GM12878 (cell line): ENCODE data around the gene STAMBP. TPM values are rescaled to one million over a fixed set of nuclear protein-coding genes. Genes with fewer than 3 reads are reported as not detected.
A peak's percentile ranks its signal among the peaks of the same experiment; 100 is the strongest.

Experiments used
- NBN ChIP-seq: fragments of 450-650 bp; IDR thresholded peaks from 2 replicates; pipeline ENCODE4 v1.6.1; 2016
- PAX5 ChIP-seq: IDR thresholded peaks from 2 replicates; pipeline ENCODE4 v1.6.1; 2011; ENCODE audit warnings: low read depth, low read length, borderline replicate concordance
- RAD21 ChIP-seq: IDR thresholded peaks from 2 replicates; pipeline ENCODE4 v1.6.1; 2011; ENCODE audit warnings: mild to moderate bottlenecking, low read depth, low read length, moderate library complexity; ENCODE audit not compliant: insufficient read depth
- SMC3 ChIP-seq: IDR thresholded peaks from 2 replicates; pipeline ENCODE4 v1.6.1; 2011; ENCODE audit warnings: low read length, improper control_type of control experiment, borderline replicate concordance
- USF1 ChIP-seq: IDR thresholded peaks from 2 replicates; pipeline ENCODE4 v1.6.1; 2011; ENCODE audit warnings: borderline replicate concordance, low read depth, mild to moderate bottlenecking, moderate library complexity, mixed read lengths, low read length; ENCODE audit not compliant: insufficient read depth; ENCODE audit errors: extremely low read length
- polyA plus RNA-seq, 11 experiments: library from polyadenylated mRNA; depleted of rRNA in 4 of 11; unstranded in 6 of 11; stranded (reverse) in 5 of 11; fragments of >200 nt; fragmentation: Nextera tagmentation in 4 of 11; fragmentation: Illumina TruSeq in 1 of 11; extraction: Ambion mirVana in 4 of 11; extraction: Trizol in 1 of 11; gene quantifications; 1 replicate in 1 of 11; 2 replicates in 10 of 11; pipeline versions ENCODE4 v1.2.1 to v1.2.3, GENCODE V29; 2011 to 2016; ENCODE audit warnings: inconsistent platforms in 2 of 11, missing spikeins in 2 of 11, low read depth in 1 of 11
- total RNA-seq, 4 experiments: library from RNA; depleted of rRNA in 3 of 4; stranded (reverse); fragments of >200 nt in 3 of 4; fragmentation: Illumina TruSeq in 1 of 4; extraction: Trizol in 1 of 4; gene quantifications; 2 replicates each; pipeline versions ENCODE4 v1.2.1 to v1.2.3, GENCODE V29; 2013 to 2021
- TF ChIP-seq, protein P1 (sequence below): fragments of 450-650 bp; IDR thresholded peaks from 2 replicates; pipeline ENCODE4 v1.6.1; 2016; ENCODE audit warnings: mild to moderate bottlenecking
- TF ChIP-seq, protein P2 (sequence below): IDR thresholded peaks from 2 replicates; pipeline ENCODE4 v1.6.1; 2012; ENCODE audit warnings: improper control_type of control experiment, low read depth, low read length; ENCODE audit not compliant: insufficient replicate concordance
- TF ChIP-seq, protein P3 (sequence below): IDR thresholded peaks from 2 replicates; pipeline ENCODE4 v1.6.1; 2012; ENCODE audit warnings: mild to moderate bottlenecking, low read depth, low read length
- TF ChIP-seq, protein P4 (sequence below): IDR thresholded peaks from 2 replicates; pipeline ENCODE4 v1.6.1; 2011; ENCODE audit warnings: low read depth, mild to moderate bottlenecking, low read length, moderate library complexity, borderline replicate concordance; ENCODE audit errors: extremely low read depth

The STAMBP gene
- total and polyA plus RNA-seq, 10 of the 15 experiments (the other 5 are each of a cell fraction or from before 2014, with no cell fraction given): 38.9 to 84.1 (median 69.7) TPM

GRCh38 chr2:73907840-73908452 is 79.2 kb downstream of the STAMBP start (continued):
- TF ChIP-seq RAD21 (peak; percentile 83), PAX5 (no peak), SMC3 (peak; percentile 84), NBN (no peak), USF1 (peak; percentile 70)
- TF ChIP-seq, protein P1, sequence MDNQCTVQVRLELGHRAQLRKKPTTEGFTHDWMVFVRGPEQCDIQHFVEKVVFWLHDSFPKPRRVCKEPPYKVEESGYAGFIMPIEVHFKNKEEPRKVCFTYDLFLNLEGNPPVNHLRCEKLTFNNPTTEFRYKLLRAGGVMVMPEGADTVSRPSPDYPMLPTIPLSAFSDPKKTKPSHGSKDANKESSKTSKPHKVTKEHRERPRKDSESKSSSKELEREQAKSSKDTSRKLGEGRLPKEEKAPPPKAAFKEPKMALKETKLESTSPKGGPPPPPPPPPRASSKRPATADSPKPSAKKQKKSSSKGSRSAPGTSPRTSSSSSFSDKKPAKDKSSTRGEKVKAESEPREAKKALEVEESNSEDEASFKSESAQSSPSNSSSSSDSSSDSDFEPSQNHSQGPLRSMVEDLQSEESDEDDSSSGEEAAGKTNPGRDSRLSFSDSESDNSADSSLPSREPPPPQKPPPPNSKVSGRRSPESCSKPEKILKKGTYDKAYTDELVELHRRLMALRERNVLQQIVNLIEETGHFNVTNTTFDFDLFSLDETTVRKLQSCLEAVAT: no peak
- TF ChIP-seq, protein P2, sequence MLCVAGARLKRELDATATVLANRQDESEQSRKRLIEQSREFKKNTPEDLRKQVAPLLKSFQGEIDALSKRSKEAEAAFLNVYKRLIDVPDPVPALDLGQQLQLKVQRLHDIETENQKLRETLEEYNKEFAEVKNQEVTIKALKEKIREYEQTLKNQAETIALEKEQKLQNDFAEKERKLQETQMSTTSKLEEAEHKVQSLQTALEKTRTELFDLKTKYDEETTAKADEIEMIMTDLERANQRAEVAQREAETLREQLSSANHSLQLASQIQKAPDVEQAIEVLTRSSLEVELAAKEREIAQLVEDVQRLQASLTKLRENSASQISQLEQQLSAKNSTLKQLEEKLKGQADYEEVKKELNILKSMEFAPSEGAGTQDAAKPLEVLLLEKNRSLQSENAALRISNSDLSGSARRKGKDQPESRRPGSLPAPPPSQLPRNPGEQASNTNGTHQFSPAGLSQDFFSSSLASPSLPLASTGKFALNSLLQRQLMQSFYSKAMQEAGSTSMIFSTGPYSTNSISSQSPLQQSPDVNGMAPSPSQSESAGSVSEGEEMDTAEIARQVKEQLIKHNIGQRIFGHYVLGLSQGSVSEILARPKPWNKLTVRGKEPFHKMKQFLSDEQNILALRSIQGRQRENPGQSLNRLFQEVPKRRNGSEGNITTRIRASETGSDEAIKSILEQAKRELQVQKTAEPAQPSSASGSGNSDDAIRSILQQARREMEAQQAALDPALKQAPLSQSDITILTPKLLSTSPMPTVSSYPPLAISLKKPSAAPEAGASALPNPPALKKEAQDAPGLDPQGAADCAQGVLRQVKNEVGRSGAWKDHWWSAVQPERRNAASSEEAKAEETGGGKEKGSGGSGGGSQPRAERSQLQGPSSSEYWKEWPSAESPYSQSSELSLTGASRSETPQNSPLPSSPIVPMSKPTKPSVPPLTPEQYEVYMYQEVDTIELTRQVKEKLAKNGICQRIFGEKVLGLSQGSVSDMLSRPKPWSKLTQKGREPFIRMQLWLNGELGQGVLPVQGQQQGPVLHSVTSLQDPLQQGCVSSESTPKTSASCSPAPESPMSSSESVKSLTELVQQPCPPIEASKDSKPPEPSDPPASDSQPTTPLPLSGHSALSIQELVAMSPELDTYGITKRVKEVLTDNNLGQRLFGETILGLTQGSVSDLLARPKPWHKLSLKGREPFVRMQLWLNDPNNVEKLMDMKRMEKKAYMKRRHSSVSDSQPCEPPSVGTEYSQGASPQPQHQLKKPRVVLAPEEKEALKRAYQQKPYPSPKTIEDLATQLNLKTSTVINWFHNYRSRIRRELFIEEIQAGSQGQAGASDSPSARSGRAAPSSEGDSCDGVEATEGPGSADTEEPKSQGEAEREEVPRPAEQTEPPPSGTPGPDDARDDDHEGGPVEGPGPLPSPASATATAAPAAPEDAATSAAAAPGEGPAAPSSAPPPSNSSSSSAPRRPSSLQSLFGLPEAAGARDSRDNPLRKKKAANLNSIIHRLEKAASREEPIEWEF: no peak
- TF ChIP-seq, protein P3, sequence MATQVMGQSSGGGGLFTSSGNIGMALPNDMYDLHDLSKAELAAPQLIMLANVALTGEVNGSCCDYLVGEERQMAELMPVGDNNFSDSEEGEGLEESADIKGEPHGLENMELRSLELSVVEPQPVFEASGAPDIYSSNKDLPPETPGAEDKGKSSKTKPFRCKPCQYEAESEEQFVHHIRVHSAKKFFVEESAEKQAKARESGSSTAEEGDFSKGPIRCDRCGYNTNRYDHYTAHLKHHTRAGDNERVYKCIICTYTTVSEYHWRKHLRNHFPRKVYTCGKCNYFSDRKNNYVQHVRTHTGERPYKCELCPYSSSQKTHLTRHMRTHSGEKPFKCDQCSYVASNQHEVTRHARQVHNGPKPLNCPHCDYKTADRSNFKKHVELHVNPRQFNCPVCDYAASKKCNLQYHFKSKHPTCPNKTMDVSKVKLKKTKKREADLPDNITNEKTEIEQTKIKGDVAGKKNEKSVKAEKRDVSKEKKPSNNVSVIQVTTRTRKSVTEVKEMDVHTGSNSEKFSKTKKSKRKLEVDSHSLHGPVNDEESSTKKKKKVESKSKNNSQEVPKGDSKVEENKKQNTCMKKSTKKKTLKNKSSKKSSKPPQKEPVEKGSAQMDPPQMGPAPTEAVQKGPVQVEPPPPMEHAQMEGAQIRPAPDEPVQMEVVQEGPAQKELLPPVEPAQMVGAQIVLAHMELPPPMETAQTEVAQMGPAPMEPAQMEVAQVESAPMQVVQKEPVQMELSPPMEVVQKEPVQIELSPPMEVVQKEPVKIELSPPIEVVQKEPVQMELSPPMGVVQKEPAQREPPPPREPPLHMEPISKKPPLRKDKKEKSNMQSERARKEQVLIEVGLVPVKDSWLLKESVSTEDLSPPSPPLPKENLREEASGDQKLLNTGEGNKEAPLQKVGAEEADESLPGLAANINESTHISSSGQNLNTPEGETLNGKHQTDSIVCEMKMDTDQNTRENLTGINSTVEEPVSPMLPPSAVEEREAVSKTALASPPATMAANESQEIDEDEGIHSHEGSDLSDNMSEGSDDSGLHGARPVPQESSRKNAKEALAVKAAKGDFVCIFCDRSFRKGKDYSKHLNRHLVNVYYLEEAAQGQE: no peak
- TF ChIP-seq, protein P4, sequence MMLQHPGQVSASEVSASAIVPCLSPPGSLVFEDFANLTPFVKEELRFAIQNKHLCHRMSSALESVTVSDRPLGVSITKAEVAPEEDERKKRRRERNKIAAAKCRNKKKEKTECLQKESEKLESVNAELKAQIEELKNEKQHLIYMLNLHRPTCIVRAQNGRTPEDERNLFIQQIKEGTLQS: peak; percentile 52; the same call in 1 of the 2 replicates
